H9 (cell line): Measurements from ENCODE around the gene SARS1. TPM values are rescaled to one million over a fixed set of nuclear protein-coding genes. Genes with fewer than 3 reads are reported as not detected.

Experiments
- DNase-seq: peaks from one replicate; pipeline ENCODE4 v3.0.0-alpha.2; 2017
- H2AFZ ChIP-seq: one replicate; pipeline ENCODE4 v1.6.1; 2013; ENCODE audit warnings: mild to moderate bottlenecking, low read length, control low read depth, moderate library complexity
- H2AK5ac ChIP-seq: 2 replicates; pipeline ENCODE4 v1.6.1; 2013; ENCODE audit warnings: low read length, control low read depth, mixed read lengths; ENCODE audit not compliant: insufficient read length
- H2BK120ac ChIP-seq: one replicate; pipeline ENCODE4 v1.6.1; 2013; ENCODE audit warnings: low read depth, mild to moderate bottlenecking, low read length, control low read depth, inconsistent platforms; ENCODE audit not compliant: poor library complexity, severe bottlenecking
- H2BK12ac ChIP-seq: 2 replicates; pipeline ENCODE4 v1.6.1; 2013; ENCODE audit warnings: low read length, control low read depth, mixed read lengths, low read depth; ENCODE audit not compliant: insufficient read length
- H2BK15ac ChIP-seq: 2 replicates; pipeline ENCODE4 v1.6.1; 2013; ENCODE audit warnings: low read depth, low read length, control low read depth
- H2BK20ac ChIP-seq: one replicate; pipeline ENCODE4 v1.6.1; 2013; ENCODE audit warnings: low read depth, mild to moderate bottlenecking, low read length, control low read depth, inconsistent platforms; ENCODE audit not compliant: poor library complexity, severe bottlenecking
- H2BK5ac ChIP-seq: 2 replicates; pipeline ENCODE4 v1.6.1; 2013; ENCODE audit warnings: low read length, control low read depth, mixed read lengths; ENCODE audit not compliant: insufficient read length
- H3K14ac ChIP-seq: 2 replicates; pipeline ENCODE4 v1.6.1; 2013; ENCODE audit warnings: low read length, control low read depth; ENCODE audit not compliant: insufficient read depth
- H3K18ac ChIP-seq: 2 replicates; pipeline ENCODE4 v1.6.1; 2013; ENCODE audit warnings: low read depth, mild to moderate bottlenecking, mixed read lengths, low read length, control low read depth; ENCODE audit not compliant: insufficient read length
- H3K23ac ChIP-seq: 2 replicates; pipeline ENCODE4 v1.6.1; 2013; ENCODE audit warnings: low read length, control low read depth, mixed read lengths, low read depth; ENCODE audit not compliant: insufficient read length
- H3K23me2 ChIP-seq: 2 replicates; pipeline ENCODE4 v1.6.1; 2013; ENCODE audit warnings: low read depth, mild to moderate bottlenecking, mixed read lengths, low read length, control low read depth; ENCODE audit not compliant: insufficient read length, poor library complexity, severe bottlenecking
- H3K27ac ChIP-seq: 2 replicates; pipeline ENCODE4 v1.5.1; 2013; ENCODE audit warnings: low read length, control low read depth, mixed read lengths, low read depth; ENCODE audit not compliant: insufficient read length
- H3K27me3 ChIP-seq: 2 replicates; pipeline ENCODE4 v1.6.1; 2013; ENCODE audit warnings: low read length, control low read depth, inconsistent platforms; ENCODE audit not compliant: insufficient read depth
- H3K4ac ChIP-seq: 2 replicates; pipeline ENCODE4 v1.6.1; 2013; ENCODE audit warnings: low read depth, mild to moderate bottlenecking, control low read depth, inconsistent platforms, low read length, moderate library complexity
- H3K4me1 ChIP-seq: 2 replicates; pipeline ENCODE4 v1.6.1; 2013; ENCODE audit warnings: low read length, control low read depth, inconsistent platforms; ENCODE audit not compliant: insufficient read depth
- H3K4me2 ChIP-seq: 2 replicates; pipeline ENCODE4 v1.6.1; 2013; ENCODE audit warnings: low read length, control low read depth, mixed read lengths; ENCODE audit not compliant: insufficient read length, insufficient read depth
- H3K56ac ChIP-seq: 2 replicates; pipeline ENCODE4 v1.6.1; 2013; ENCODE audit warnings: low read depth, mild to moderate bottlenecking, mixed read lengths, low read length, control low read depth; ENCODE audit not compliant: insufficient read length
- H3K79me1 ChIP-seq: 2 replicates; pipeline ENCODE4 v1.6.1; 2013; ENCODE audit warnings: low read depth, mild to moderate bottlenecking, moderate library complexity, low read length, control low read depth, inconsistent platforms; ENCODE audit not compliant: insufficient read depth, poor library complexity, severe bottlenecking
- H3K79me2 ChIP-seq: 2 replicates; pipeline ENCODE4 v1.6.1; 2013; ENCODE audit warnings: low read length, control low read depth, inconsistent platforms; ENCODE audit not compliant: insufficient read depth
- H3K9ac ChIP-seq: 2 replicates; pipeline ENCODE4 v1.6.1; 2013; ENCODE audit warnings: low read length, control low read depth, mixed read lengths; ENCODE audit not compliant: insufficient read length; ENCODE audit errors: extremely low read depth
- H3K9me3 ChIP-seq: one replicate; pipeline ENCODE4 v1.6.1; 2013; ENCODE audit warnings: low read depth, low read length, inconsistent platforms; ENCODE audit not compliant: control insufficient read depth
- H3T11ph ChIP-seq: one replicate; pipeline ENCODE4 v1.6.1; 2013; ENCODE audit warnings: mild to moderate bottlenecking, low read length, control low read depth, inconsistent platforms
- H4K20me1 ChIP-seq: one replicate; pipeline ENCODE4 v1.6.1; 2013; ENCODE audit not compliant: control insufficient read depth, insufficient read length, insufficient read depth
- H4K5ac ChIP-seq: 2 replicates; pipeline ENCODE4 v1.6.1; 2013; ENCODE audit warnings: low read depth, mild to moderate bottlenecking, mixed read lengths, low read length, control low read depth; ENCODE audit not compliant: insufficient read length
- H4K8ac ChIP-seq: replicated peaks from 2 replicates; pipeline ENCODE4 v1.6.1; 2013; ENCODE audit warnings: low read length, control low read depth, mixed read lengths, low read depth; ENCODE audit not compliant: insufficient read length
- H4K91ac ChIP-seq: 2 replicates; pipeline ENCODE4 v1.6.1; 2013; ENCODE audit warnings: low read depth, mild to moderate bottlenecking, moderate library complexity, mixed read lengths, low read length, control low read depth; ENCODE audit not compliant: insufficient read length
- H3K27ac Mint-ChIP-seq, 3 experiments: 2 replicates in 2 of 3; 3 replicates in 1 of 3; pipeline ENCODE4 v1.8.0; 2020 to 2021; ENCODE audit warnings: mixed read lengths in 3 of 3, mild to moderate bottlenecking in 1 of 3, moderate library complexity in 1 of 3
- H3K27me3 Mint-ChIP-seq: 2 replicates; pipeline ENCODE4 v1.8.0; 2021; ENCODE audit warnings: low read depth, mild to moderate bottlenecking, moderate library complexity, mixed read lengths
- H3K36me3 Mint-ChIP-seq, 3 experiments: 2 replicates in 2 of 3; 3 replicates in 1 of 3; pipeline ENCODE4 v1.8.0; 2020 to 2021; ENCODE audit warnings: low read depth in 3 of 3, mixed read lengths in 3 of 3; ENCODE audit not compliant: insufficient read depth in 1 of 3
- H3K4me1 Mint-ChIP-seq, 2 experiments: 2 replicates each; pipeline ENCODE4 v1.8.0; 2020; ENCODE audit warnings: mixed read lengths in 2 of 2
- H3K4me3 Mint-ChIP-seq, 2 experiments: 2 replicates in 1 of 2; 3 replicates in 1 of 2; pipeline ENCODE4 v1.8.0; 2020 to 2021; ENCODE audit warnings: mild to moderate bottlenecking in 2 of 2, mixed read lengths in 2 of 2, moderate library complexity in 1 of 2
- H3K9me3 Mint-ChIP-seq, 2 experiments: 2 replicates in 1 of 2; 3 replicates in 1 of 2; pipeline ENCODE4 v1.8.0; 2020; ENCODE audit warnings: mild to moderate bottlenecking in 2 of 2, mixed read lengths in 2 of 2, moderate library complexity in 1 of 2
- CTCF ChIP-seq: fragments of 200-600 bp; sonication (generic); conservative IDR thresholded peaks from 3 replicates; pipeline ENCODE4 v1.8.0; 2021; ENCODE audit warnings: antibody characterized with exemption, mild to moderate bottlenecking
- WGBS: extraction: QIAGEN DNeasy Blood & Tissue Kit; methylation state at CpG from one replicate; pipeline ENCODE4 v1.1.7; 2013; ENCODE audit warnings: missing lambda C conversion rate, low lambda C conversion rate, mixed read lengths; ENCODE audit not compliant: insufficient read length; ENCODE audit errors: extremely low coverage; 5-methylcytosine and 5-hydroxymethylcytosine counted together
- total RNA-seq: library from RNA; stranded (reverse); gene quantifications from 2 replicates; pipeline ENCODE4 v1.2.1, GENCODE V29; 2021

The SARS1 gene
- total RNA-seq, 1 experiment from 2014 or later, result 139 TPM

- Mint-ChIP-seq H3K27me3 (peaks cover 7% of the 10 kb centered on the region), H3K27ac (no peak overlapping the region), H3K36me3 (no peaks in the 10 kb centered on the region), H3K4me1 (peaks cover 16 to 22% of the 10 kb centered on the region in 2 experiments), H3K4me3 (no peak overlapping the region), H3K9me3 (no peaks in the 10 kb centered on the region)
- no peak overlapping the region; the same call in 1 of the 2 replicates for H3K14ac ChIP-seq
- H3T11ph ChIP-seq, result no peak overlapping the region
- no peak overlapping the region for H4K5ac ChIP-seq
- H2BK12ac ChIP-seq, result no peak overlapping the region
- no peak for DNase-seq
- H2BK15ac ChIP-seq, result no peak overlapping the region
- H3K18ac ChIP-seq, result no peak overlapping the region
- no peak overlapping the region for H3K27ac ChIP-seq
- H4K8ac ChIP-seq, result no peak overlapping the region
- H3K27me3 ChIP-seq, result no peaks in the 10 kb centered on the region
- H3K23ac ChIP-seq, result no peak overlapping the region
- no peak for TF ChIP-seq CTCF
- no peaks in the 10 kb centered on the region for H4K20me1 ChIP-seq
- H2AK5ac ChIP-seq, result no peak overlapping the region
- no peaks in the 10 kb centered on the region for H3K9me3 ChIP-seq
- H2BK120ac ChIP-seq, result no peak overlapping the region
- H2AFZ ChIP-seq, result no peak overlapping the region
- no peak overlapping the region for H3K4ac ChIP-seq
- no peaks in the 10 kb centered on the region for H3K23me2 ChIP-seq
- no peak overlapping the region for H3K9ac ChIP-seq
- no peak overlapping the region for H2BK5ac ChIP-seq
- no peak overlapping the region for H3K56ac ChIP-seq
- H3K4me2 ChIP-seq, result no peak overlapping the region
- WGBS, result no CpG with 5 or more reads among the region's 4 CpGs
- no peaks in the 10 kb centered on the region for H3K4me1 ChIP-seq
- no peak overlapping the region for H2BK20ac ChIP-seq
- no peaks in the 10 kb centered on the region for H3K79me1 ChIP-seq
- H4K91ac ChIP-seq, result no peak overlapping the region
- H3K79me2 ChIP-seq, result no peaks in the 10 kb centered on the region
Measured at GRCh38 chr1:109188200-109188599, 25.5 kb upstream of the SARS1 start.
